SK-N-MC (cell line): ENCODE data around the gene MAML1.
A peak's percentile ranks its signal among the peaks of the same experiment; 100 is the strongest.

Experiments used
- DNase-seq: peaks from one replicate; pipeline ENCODE4 v3.0.0-alpha.2; 2011; ENCODE audit warnings: low read depth, low spot score
- H3K27ac ChIP-seq: fragments of 200-600 bp; sonication (generic); 2 replicates; pipeline ENCODE4 v1.5.1; 2016; ENCODE audit warnings: mixed run types
- H3K36me3 ChIP-seq: fragments of 200-600 bp; sonication (generic); 2 replicates; pipeline ENCODE4 v1.6.1; 2017; ENCODE audit warnings: antibody characterized with exemption, low read length, mixed read lengths; ENCODE audit not compliant: insufficient read depth
- H3K4me3 ChIP-seq: fragments of 200-600 bp; sonication (generic); 2 replicates; pipeline ENCODE4 v1.5.1; 2016
- H3K9ac ChIP-seq: fragments of 200-600 bp; sonication (generic); 2 replicates; pipeline ENCODE4 v1.8.0; 2017; ENCODE audit warnings: mixed run types, mixed read lengths; ENCODE audit not compliant: insufficient read length
- H3K9me3 ChIP-seq: fragments of 200-600 bp; sonication (generic); 2 replicates; pipeline ENCODE4 v1.6.1; 2017; ENCODE audit warnings: low read depth, mild to moderate bottlenecking, antibody characterized with exemption, low read length, moderate library complexity, mixed read lengths
- EZH2 ChIP-seq: fragments of 200-600 bp; sonication (generic); IDR thresholded peaks from one replicate; pipeline ENCODE4 v1.6.1; 2017; ENCODE audit warnings: antibody characterized with exemption
- FOXP2 ChIP-seq: optimal IDR thresholded peaks from 2 replicates; pipeline ENCODE3; 2011; ENCODE audit warnings: mild to moderate bottlenecking, moderate library complexity; ENCODE audit not compliant: insufficient read depth; ENCODE audit errors: extremely low read length, control extremely low read depth
- POLR2AphosphoS5 ChIP-seq: IDR thresholded peaks from 2 replicates; pipeline ENCODE4 v1.6.1; 2012; ENCODE audit warnings: mild to moderate bottlenecking, low read depth, low read length, borderline replicate concordance

The MAML1 gene

GRCh38 chr5:179699616-179700237 lies 32.9 kb upstream of the MAML1 start:
- no peak for DNase-seq
- TF ChIP-seq FOXP2 (no peak), POLR2AphosphoS5 (no peak), EZH2 (no peak)
- H3K9me3 ChIP-seq = no peaks in the 10 kb centered on the region
- H3K9ac ChIP-seq = peak overlapping the region; percentile 98
- H3K27ac ChIP-seq = peak overlapping the region; percentile 84
- H3K36me3 ChIP-seq = peaks cover 37% of the 10 kb centered on the region
- H3K4me3 ChIP-seq = peak overlapping the region; percentile 97

DNA sequence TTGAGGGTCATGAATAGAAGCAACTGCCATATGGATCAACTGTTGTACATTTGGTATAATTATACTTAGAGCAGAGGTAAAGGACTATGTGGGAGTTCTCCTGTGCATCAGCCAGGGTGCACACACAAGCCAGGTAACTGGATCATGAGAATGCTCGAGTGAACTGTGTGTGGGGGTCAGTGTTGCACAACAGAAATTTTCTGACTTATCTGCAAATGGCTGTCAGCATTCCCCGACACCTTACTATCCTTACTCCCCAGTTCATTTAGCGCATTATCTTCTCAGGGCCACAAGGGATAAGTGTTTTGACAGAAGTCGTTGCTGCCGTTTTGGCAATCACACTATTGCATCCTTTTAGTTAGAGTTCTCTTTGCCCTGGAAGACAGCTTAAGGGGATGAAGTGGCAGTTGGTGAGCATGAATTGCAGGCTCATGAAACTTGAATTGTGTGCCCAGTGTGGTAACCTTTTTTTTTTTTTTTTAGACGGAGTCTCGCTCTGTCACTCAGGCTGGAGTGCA lies 32.2 kb upstream of the MAML1 start:
- Histone ChIP-seq H3K27ac (peak overlapping the region; percentile 42; the same call in 1 of the 2 replicates), H3K4me3 (peak overlapping the region; percentile 97), H3K9me3 (no peaks in the 10 kb centered on the region), H3K36me3 (peaks cover 44% of the 10 kb centered on the region), H3K9ac (peak overlapping the region; percentile 98)
- no peak for TF ChIP-seq FOXP2
- no peak for TF ChIP-seq EZH2
- TF ChIP-seq POLR2AphosphoS5 = no peak
- DNase-seq = no peak

GRCh38 chr5:179716286-179716685 lies 16.3 kb upstream of the MAML1 start:
- H3K9ac ChIP-seq = no peak overlapping the region
- no peak overlapping the region for H3K4me3 ChIP-seq
- H3K36me3 ChIP-seq = peaks cover 77% of the 10 kb centered on the region
- no peak for DNase-seq
- no peak for TF ChIP-seq EZH2
- no peak for TF ChIP-seq POLR2AphosphoS5
- TF ChIP-seq FOXP2 = no peak
- no peaks in the 10 kb centered on the region for H3K9me3 ChIP-seq
- peak overlapping the region; percentile 50; the same call in 1 of the 2 replicates for H3K27ac ChIP-seq

GRCh38 chr5:179720222-179720621 lies 12.4 kb upstream of the MAML1 start:
- Histone ChIP-seq H3K4me3 (no peak overlapping the region), H3K36me3 (peaks cover 89% of the 10 kb centered on the region), H3K9me3 (no peaks in the 10 kb centered on the region), H3K9ac (no peak overlapping the region), H3K27ac (no peak overlapping the region)
- DNase-seq = no peak
- TF ChIP-seq EZH2 (no peak), FOXP2 (no peak), POLR2AphosphoS5 (no peak)

DNA sequence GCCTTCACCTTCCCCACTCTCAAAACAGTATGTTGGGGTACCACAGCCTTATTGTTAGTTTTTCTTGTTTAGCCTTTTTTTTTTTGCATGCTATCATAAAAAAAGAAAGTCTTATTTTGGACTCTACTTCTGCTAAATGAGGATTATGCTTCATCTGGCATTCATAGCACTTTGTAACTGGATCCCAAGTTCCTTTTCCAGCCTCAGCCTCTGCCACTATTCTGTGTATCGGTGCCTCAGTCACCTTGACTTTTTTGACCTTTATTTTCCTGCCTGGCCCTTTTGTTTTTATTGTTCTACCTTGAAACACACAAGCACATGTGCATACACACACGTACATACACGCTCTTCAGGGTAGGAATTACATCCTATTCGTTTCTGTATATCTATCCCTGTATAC lies 8.5 kb upstream of the MAML1 start:
- Histone ChIP-seq H3K27ac (no peak overlapping the region), H3K36me3 (peaks cover 93% of the 10 kb centered on the region), H3K9me3 (no peaks in the 10 kb centered on the region), H3K4me3 (no peak overlapping the region), H3K9ac (no peak overlapping the region)
- no peak for DNase-seq
- no peak for TF ChIP-seq FOXP2
- TF ChIP-seq EZH2 = no peak
- no peak for TF ChIP-seq POLR2AphosphoS5

GRCh38 chr5:179727106-179727505 lies 5.5 kb upstream of the MAML1 start:
- Histone ChIP-seq H3K4me3 (no peak overlapping the region), H3K9me3 (no peaks in the 10 kb centered on the region), H3K9ac (no peak overlapping the region), H3K27ac (peak overlapping the region; percentile 60; the same call in 1 of the 2 replicates), H3K36me3 (peaks cover 96% of the 10 kb centered on the region)
- no peak for DNase-seq
- TF ChIP-seq FOXP2 = no peak
- no peak for TF ChIP-seq EZH2
- TF ChIP-seq POLR2AphosphoS5 = no peak

DNA sequence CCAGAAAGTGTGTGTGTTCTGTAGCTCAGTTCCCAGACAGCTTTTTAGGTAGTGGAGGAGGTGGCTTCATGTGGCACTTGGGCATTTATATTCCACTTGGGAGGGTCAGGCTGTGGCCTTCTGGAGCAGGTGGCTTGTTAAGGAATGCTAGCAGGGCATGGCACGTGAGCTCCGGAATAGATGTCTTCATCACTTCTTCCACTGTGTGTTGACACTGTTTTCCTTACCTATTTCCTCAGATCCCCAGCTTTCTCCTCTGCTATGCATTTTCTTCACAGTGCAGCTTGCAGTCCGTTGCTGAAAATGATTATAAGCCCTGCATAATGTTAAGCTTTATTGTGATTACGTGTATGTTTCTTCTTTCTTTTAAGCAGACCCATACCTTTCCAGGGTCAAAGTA lies 3.3 kb upstream of the MAML1 start:
- DNase-seq = no peak
- Histone ChIP-seq H3K9ac (no peak overlapping the region), H3K27ac (peak overlapping the region; percentile 88), H3K36me3 (peaks cover 76% of the 10 kb centered on the region), H3K9me3 (no peaks in the 10 kb centered on the region), H3K4me3 (no peak overlapping the region)
- TF ChIP-seq FOXP2 (no peak), EZH2 (no peak), POLR2AphosphoS5 (no peak)

DNA sequence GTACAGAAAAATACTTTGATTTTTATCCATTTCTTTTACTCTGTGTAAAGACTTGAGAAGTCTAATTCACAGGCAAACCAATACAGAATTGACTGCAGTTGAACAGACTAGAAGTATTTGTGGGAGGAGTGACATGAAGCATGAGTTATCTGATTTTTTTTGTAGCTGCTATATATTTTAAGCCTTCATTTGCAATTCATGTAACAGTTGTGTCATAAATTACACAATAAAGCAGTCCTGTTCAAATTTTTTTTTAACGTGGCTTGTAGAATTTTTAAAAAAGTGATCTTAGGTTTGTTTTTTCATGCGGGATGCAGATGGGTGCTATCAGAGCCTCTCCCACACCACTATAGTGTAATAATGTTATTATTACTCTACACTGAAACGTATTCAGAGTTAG lies 2.9 kb upstream of the MAML1 start:
- Histone ChIP-seq H3K9me3 (no peaks in the 10 kb centered on the region), H3K36me3 (peaks cover 71% of the 10 kb centered on the region), H3K4me3 (no peak overlapping the region), H3K27ac (peak overlapping the region; percentile 88), H3K9ac (no peak overlapping the region)
- no peak for DNase-seq
- TF ChIP-seq FOXP2 (no peak), POLR2AphosphoS5 (no peak), EZH2 (no peak)

GRCh38 chr5:179730356-179730755 lies 2.3 kb upstream of the MAML1 start:
- TF ChIP-seq FOXP2 (no peak), EZH2 (no peak), POLR2AphosphoS5 (no peak)
- Histone ChIP-seq H3K9me3 (no peaks in the 10 kb centered on the region), H3K4me3 (no peak overlapping the region), H3K36me3 (peaks cover 66% of the 10 kb centered on the region), H3K9ac (no peak overlapping the region), H3K27ac (peak overlapping the region; percentile 88)
- no peak for DNase-seq
